Fibroblast of skin of left quadriceps (primary cell): Measurements from ENCODE around the gene XYLB.

ENCODE experiments used
- DNase-seq, 2 experiments: peaks; one replicate each; pipeline ENCODE4 v3.0.0-alpha.2; 2013; ENCODE audit warnings: low read depth in 2 of 2

XYLB gene

DNA sequence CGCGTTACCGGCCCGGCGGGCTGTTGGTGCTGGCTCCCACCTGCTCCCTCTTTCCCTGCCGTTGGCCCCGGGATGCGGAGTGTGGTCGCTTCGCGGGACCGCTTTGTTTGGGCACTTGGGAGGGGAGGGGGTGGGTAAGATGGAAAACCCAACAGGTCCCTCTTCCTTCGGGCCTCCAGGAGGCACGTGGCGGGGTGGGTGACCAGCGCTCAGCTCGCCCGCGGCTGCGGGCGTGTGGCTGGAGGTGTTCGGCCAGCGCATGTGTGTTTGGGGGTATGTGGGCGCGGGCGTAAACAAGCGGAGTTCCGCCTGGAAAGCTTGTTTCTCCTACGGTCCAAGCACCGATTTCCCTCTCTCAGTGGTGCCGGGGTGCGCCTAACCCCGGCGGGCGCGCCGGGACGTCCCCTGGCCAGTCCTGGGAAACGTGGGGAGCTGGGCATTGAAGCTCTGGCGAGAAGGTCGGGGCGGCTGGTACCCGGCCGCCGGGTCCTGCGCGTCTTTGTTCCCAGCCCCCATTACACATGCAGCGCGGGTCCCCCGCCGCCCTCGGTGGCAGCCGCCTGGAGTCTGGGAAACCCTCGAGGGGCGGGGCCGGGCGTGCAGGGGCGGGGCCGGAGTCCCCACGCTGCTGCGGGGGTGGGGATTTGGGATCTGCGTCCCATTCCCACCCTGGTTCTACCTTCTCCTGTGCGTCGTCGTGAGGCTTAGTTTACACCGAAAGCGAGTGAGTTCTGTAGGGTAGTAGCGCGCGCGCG lies 108.5 kb downstream of the XYLB start:
- peak in 1 of 2 experiments; percentile 15 for DNase-seq

DNA sequence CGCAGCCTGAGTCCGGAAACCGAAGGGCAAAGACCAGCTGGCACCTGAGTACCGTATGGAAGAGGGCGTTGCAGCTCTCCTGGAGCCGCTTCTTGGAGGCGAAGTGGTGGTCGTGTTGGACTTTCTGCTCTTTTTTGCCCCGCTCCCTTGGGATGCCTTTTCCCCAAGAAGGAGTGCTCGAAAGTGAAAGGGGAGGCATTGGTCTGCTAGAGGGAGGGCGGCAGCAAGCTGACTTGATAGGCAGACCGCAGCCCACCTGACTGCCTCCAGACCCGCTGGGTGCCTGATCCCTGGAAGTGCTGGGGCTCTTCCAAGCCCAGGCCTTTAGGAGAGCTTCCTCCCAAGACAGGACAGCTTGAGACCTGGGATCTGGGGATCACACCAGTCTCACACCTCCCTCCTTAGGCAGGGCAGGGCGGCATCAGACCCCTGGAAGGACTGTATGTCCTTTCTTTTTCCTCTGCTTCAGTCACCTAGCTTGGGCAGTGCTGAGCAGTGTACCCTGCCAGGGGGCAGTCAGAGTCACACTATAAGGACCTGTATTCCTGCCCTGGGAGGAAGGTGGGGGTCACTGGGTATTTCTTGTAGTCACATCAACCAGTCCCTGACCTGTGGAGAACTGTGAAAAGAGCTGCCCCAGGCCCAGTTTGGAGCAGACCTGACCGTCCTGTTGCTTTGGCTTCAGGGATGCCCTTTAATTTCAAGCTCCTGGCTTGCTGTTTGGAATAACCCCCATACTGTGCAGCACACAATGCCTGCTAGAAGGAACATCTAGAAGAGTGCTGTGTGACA lies 109.2 kb downstream of the XYLB start:
- no peak for DNase-seq

DNA sequence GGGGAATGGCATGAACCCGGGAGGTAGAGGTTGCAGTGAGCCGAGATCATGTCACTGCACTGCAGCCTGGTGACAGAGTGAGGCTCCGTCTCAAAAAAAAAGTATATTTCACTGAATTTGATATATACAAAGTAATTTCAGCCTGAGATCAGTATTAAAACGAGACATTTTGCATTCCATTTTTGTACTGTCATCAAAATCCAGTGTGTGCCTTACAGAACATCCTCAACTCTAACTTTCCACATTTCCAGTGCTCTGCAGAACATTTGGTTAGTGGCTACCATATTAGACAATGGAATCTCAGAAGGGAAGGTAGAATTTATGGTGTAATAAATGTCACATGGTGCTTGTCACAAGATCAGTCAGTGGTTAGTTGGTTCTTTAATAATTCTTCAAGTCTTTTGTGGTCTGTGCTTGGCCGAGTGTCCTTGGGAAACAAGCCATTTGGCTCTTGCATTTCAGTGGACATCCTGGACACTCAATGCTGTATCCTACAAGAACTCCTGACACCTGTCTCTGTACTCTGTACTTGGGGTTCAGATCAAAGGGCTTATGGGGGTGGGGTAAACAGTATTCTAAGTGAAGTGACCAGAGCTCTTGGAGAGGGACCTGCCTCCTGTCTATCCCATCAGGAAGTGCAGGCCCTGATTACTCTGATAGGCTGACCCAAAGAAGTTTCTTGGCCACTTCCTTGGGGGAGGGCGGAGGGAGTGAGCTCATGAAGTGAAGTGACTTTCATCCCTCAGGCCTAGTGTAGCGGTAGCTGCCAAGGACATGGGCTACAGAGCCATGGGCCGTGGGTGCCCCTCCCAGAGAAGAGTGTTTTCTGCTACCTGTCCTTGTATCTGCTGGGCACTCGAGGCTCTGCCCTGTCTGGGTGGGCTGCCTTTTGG lies 110.8 kb downstream of the XYLB start:
- no peak for DNase-seq

DNA sequence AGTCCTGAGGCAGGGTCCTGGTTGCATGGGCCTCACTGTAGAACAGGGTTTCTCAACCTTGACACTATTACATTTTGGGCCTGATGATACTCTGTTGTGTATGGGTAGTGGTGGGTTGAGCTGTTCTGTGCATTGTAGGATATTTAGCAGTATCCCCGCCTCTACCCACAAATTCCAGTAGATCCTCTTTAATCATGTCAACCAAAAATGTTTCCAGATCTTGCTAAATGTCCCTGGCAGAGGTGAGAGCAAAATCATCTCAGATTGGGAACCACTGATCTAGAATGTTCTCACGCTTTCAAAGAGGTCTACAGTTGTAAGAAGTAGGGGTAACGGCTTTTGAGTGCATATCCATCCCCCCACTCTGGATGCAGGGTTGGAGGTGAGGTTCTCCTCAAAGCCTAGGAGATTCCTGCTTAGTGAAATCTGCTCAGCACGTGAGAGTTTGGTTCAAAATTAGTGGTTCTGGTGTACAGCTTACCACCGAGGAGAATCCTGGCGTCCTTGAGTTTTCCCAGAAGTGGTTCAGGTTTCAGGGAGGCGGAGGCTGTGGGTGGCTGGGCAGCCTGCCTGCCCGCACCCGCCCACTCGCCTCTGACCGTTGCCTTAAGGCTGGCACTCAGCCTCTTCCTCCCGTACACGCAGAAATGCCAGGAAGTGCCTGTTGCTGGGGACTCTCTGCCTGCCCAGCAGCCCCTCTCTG lies 112.4 kb downstream of the XYLB start:
- DNase-seq: no peak

DNA sequence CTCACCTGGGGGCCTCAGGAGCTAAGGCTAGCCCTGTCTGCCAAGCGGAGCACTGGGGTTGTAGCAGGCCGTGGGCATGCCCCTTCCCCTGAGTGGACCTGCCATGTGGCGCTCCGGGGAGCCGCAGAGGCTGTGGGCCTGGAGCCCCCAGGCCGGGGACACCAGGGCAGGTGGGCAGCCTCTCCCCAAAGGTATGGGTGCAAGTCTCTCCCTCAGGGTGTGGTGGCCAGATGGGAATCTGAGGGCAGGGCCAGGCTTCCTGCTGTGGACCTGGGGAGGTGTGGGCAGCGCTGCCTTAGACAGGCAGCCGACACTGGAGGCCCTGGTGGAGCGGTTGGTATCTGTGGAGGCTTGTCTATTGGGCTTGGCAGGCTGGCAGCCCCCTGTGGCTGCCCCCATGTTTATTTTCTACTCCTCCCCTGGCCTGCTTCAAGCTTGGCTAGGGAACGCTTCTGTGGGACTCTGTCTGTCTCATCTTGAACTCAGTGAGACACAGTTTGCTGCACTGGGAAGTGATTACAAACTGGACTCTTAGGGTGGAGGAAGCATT lies 113.0 kb downstream of the XYLB start:
- DNase-seq: no peak

- DNase-seq: no peak
Observed at GRCh38 chr3:38460377-38461270, 114.0 kb downstream of the XYLB start.
